HEK293 (cell line): ENCODE measurements around the gene CAMK2N2.

Source experiments
- CTCF ChIA-PET: fragments of 350-600 bp; formaldehyde crosslinking; extraction: SDS; loops from one replicate; lab custom pipeline; 2021; ENCODE audit warnings: antibody characterized with exemption; lab: Yijun Ruan, JAX
- POLR2A ChIA-PET: fragments of 300-600 bp; formaldehyde crosslinking; extraction: SDS; loops from one replicate; lab custom pipeline; 2020; ENCODE audit warnings: antibody characterized with exemption, inconsistent platforms; lab: Yijun Ruan, JAX
- H3K27ac ChIP-seq: fragments of 200-500 bp; sonication (Bioruptor generic); 2 replicates; pipeline ENCODE4 v1.5.1; 2014; ENCODE audit warnings: low read depth, low read length, control low read depth, inconsistent platforms; ENCODE audit errors: extremely low read depth
- H3K36me3 ChIP-seq, 2 experiments: fragments of 200-500 bp in 1 of 2; sonication (Bioruptor generic) in 1 of 2; 1 replicate in 1 of 2; 2 replicates in 1 of 2; pipeline ENCODE4 v1.5.1; 2014 to 2017; ENCODE audit warnings: inconsistent platforms in 2 of 2, low read length in 2 of 2; ENCODE audit not compliant: control insufficient read depth in 2 of 2, insufficient read depth in 1 of 2
- H3K4me1 ChIP-seq: fragments of 200-500 bp; sonication (Bioruptor generic); 2 replicates; pipeline ENCODE4 v1.5.1; 2014; ENCODE audit warnings: mild to moderate bottlenecking, low read length, inconsistent platforms; ENCODE audit not compliant: control insufficient read depth, insufficient read depth
- H3K4me3 ChIP-seq: 2 replicates; pipeline ENCODE4 v1.5.1; 2011; ENCODE audit warnings: low read depth, mild to moderate bottlenecking, control low read depth, low read length, moderate library complexity
- H3K9me3 ChIP-seq: fragments of 200-500 bp; sonication (Bioruptor generic); 2 replicates; pipeline ENCODE4 v1.5.1; 2014; ENCODE audit warnings: low read depth, low read length, inconsistent platforms; ENCODE audit not compliant: control insufficient read depth, insufficient read depth
- BCL11A ChIP-seq: fragments of 450-650 bp; formaldehyde crosslinking; IDR thresholded peaks from 2 replicates; pipeline ENCODE4 v1.5.1; 2016; ENCODE audit warnings: low read depth, missing biosample characterization, missing genetic modification characterization
- ELK4 ChIP-seq: IDR thresholded peaks from 2 replicates; pipeline ENCODE4 v1.6.1; 2011; ENCODE audit warnings: mild to moderate bottlenecking, low read depth, low read length, borderline replicate concordance
- FEZF1 ChIP-seq: fragments of 450-650 bp; formaldehyde crosslinking; IDR thresholded peaks from 2 replicates; pipeline ENCODE4 v1.5.1; 2016; ENCODE audit warnings: missing biosample characterization, missing genetic modification characterization
- KLF1 ChIP-seq: fragments of 450-650 bp; formaldehyde crosslinking; IDR thresholded peaks from 2 replicates; pipeline ENCODE4 v1.5.1; 2016; ENCODE audit warnings: missing biosample characterization, missing genetic modification characterization
- KLF9 ChIP-seq: fragments of 450-650 bp; formaldehyde crosslinking; IDR thresholded peaks from 2 replicates; pipeline ENCODE4 v1.5.1; 2016; ENCODE audit warnings: missing biosample characterization, missing genetic modification characterization, low read depth
- MEIS1 ChIP-seq: sonication (generic); formaldehyde crosslinking; IDR thresholded peaks from 2 replicates; pipeline ENCODE4 v1.8.1; 2022; ENCODE audit warnings: missing genetic modification reagents, mild to moderate bottlenecking, borderline replicate concordance
- PBX3 ChIP-seq: sonication (generic); formaldehyde crosslinking; IDR thresholded peaks from 2 replicates; pipeline ENCODE4 v1.8.1; 2022; ENCODE audit warnings: mild to moderate bottlenecking, moderate library complexity, missing genetic modification reagents
- PRDM2 ChIP-seq: fragments of 450-650 bp; formaldehyde crosslinking; IDR thresholded peaks from 2 replicates; pipeline ENCODE4 v1.5.1; 2016; ENCODE audit warnings: missing biosample characterization, missing genetic modification characterization, borderline replicate concordance
- YY1 ChIP-seq: fragments of 450-650 bp; formaldehyde crosslinking; IDR thresholded peaks from 2 replicates; pipeline ENCODE4 v1.5.1; 2018; ENCODE audit warnings: missing biosample characterization, missing genetic modification characterization
- ZFHX2 ChIP-seq: fragments of 450-650 bp; formaldehyde crosslinking; conservative IDR thresholded peaks from 2 replicates; pipeline ENCODE4 v1.5.1; 2016; ENCODE audit warnings: missing biosample characterization, missing genetic modification characterization
- ZFP41 ChIP-seq: fragments of 450-650 bp; formaldehyde crosslinking; IDR thresholded peaks from 2 replicates; pipeline ENCODE4 v1.5.1; 2016; ENCODE audit warnings: missing biosample characterization, missing genetic modification characterization, borderline replicate concordance
- ZNF132 ChIP-seq: fragments of 450-650 bp; formaldehyde crosslinking; IDR thresholded peaks from 2 replicates; pipeline ENCODE4 v1.5.1; 2017; ENCODE audit warnings: missing biosample characterization, missing genetic modification characterization, borderline replicate concordance
- ZNF221 ChIP-seq: fragments of 450-650 bp; formaldehyde crosslinking; IDR thresholded peaks from 2 replicates; pipeline ENCODE4 v1.5.1; 2017; ENCODE audit warnings: missing biosample characterization, missing genetic modification characterization, borderline replicate concordance
- ZNF248 ChIP-seq: fragments of 450-650 bp; formaldehyde crosslinking; IDR thresholded peaks from 2 replicates; pipeline ENCODE4 v1.5.1; 2017; ENCODE audit warnings: missing biosample characterization, missing genetic modification characterization
- ZNF501 ChIP-seq: fragments of 450-650 bp; formaldehyde crosslinking; IDR thresholded peaks from 2 replicates; pipeline ENCODE4 v1.5.1; 2016; ENCODE audit warnings: missing biosample characterization, missing genetic modification characterization
- ZNF529 ChIP-seq: fragments of 450-650 bp; formaldehyde crosslinking; IDR thresholded peaks from 2 replicates; pipeline ENCODE4 v1.5.1; 2017; ENCODE audit warnings: missing genetic modification characterization, missing biosample characterization; ENCODE audit not compliant: insufficient replicate concordance
- ZNF571 ChIP-seq: fragments of 450-650 bp; formaldehyde crosslinking; IDR thresholded peaks from 2 replicates; pipeline ENCODE4 v1.5.0; 2017; ENCODE audit warnings: missing biosample characterization, missing genetic modification characterization
- ZNF626 ChIP-seq: fragments of 450-650 bp; sonication (Bioruptor Pico); formaldehyde crosslinking; IDR thresholded peaks from 2 replicates; pipeline ENCODE4 v1.5.1; 2018; ENCODE audit warnings: missing biosample characterization, missing genetic modification characterization, inconsistent platforms
- ZNF654 ChIP-seq: fragments of 450-650 bp; formaldehyde crosslinking; IDR thresholded peaks from 2 replicates; pipeline ENCODE4 v1.5.1; 2016; ENCODE audit warnings: low read depth, missing biosample characterization, missing genetic modification characterization
- ZNF664 ChIP-seq: fragments of 450-650 bp; formaldehyde crosslinking; IDR thresholded peaks from 2 replicates; pipeline ENCODE4 v1.5.1; 2016; ENCODE audit warnings: missing biosample characterization, missing genetic modification characterization
- TF ChIP-seq, protein P1 (sequence below): fragments of 450-650 bp; formaldehyde crosslinking; IDR thresholded peaks from 2 replicates; pipeline ENCODE4 v1.5.1; 2016; ENCODE audit warnings: missing biosample characterization, missing genetic modification characterization, borderline replicate concordance

Gene CAMK2N2

DNA sequence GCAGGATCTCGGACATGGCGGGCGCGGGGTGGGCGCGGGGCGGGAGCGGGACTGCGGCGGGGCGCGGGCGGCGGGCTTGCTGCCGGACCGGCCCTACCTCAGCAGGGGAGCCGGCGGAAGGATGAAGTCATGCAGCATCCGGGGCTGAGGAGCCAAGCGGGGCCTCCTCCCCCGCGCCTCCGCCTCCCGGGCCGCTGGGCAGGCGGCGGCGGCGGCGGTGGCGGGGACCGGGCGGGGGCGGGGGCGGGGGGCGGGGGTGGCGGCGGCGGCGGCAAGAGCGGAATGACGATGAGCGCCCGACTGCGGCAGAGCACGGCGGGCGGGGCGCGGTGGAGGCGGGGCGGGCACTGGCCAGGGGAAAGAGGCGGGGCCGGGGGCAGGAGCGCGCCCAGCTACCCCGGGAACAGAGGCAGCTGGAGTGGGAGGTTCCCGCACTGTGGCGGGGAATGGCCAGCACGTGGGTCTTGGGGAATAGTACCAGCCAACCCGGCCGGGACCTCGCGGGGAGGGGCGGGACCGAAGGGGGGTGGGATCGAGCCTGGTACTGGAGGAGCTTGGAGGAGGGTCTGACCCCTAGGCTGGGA, at the start of gene CAMK2N2 (continued):
- TF ChIP-seq ELK4 (no peak), ZNF571 (tag by site-specific recombination) (no peak), ZFP41 (tag by site-specific recombination) (no peak), ZFHX2 (tag by site-specific recombination) (no peak; the same call in 1 of the 2 replicates), ZNF664 (no peak), KLF9 (tag by site-specific recombination) (no peak; the same call in 1 of the 2 replicates), PRDM2 (tag by site-specific recombination) (no peak), ZNF529 (tag by site-specific recombination) (no peak)
- TF ChIP-seq, protein P1, sequence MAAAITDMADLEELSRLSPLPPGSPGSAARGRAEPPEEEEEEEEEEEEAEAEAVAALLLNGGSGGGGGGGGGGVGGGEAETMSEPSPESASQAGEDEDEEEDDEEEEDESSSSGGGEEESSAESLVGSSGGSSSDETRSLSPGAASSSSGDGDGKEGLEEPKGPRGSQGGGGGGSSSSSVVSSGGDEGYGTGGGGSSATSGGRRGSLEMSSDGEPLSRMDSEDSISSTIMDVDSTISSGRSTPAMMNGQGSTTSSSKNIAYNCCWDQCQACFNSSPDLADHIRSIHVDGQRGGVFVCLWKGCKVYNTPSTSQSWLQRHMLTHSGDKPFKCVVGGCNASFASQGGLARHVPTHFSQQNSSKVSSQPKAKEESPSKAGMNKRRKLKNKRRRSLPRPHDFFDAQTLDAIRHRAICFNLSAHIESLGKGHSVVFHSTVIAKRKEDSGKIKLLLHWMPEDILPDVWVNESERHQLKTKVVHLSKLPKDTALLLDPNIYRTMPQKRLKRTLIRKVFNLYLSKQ (tag by site-specific recombination), result no peak

DNA sequence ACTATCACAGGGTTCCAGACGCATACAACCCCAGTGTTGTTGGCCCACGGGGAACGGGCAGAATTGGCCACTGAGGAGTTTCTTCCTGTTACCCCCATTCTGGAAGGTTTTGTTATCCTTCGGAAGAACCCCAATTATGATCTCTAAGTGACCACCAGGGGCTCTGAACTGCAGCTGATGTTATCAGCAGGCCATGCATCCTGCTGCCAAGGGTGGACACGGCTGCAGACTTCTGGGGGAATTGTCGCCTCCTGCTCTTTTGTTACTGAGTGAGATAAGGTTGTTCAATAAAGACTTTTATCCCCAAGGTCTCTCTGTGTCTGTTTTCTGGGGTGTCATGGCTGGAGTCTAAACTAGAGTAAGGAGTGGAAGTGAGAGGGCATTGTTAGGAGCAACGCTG, 47.4 kb upstream of the CAMK2N2 start:
- CTCF ChIA-PET, result interaction anchor here (0.6 kb wide), 1 partner anchor 13 kb away, joined by 3 read pairs; no protein-coding TSS in a partner anchor
- H3K4me1 ChIP-seq, result no peaks in the 10 kb centered on the region
- TF ChIP-seq PBX3 (CRISPR knock-in tag) (no peak), ZNF626 (tag by site-specific recombination) (no peak), YY1 (tag by site-specific recombination) (no peak), BCL11A (tag by site-specific recombination) (no peak), ZNF221 (tag by site-specific recombination) (no peak), ZNF132 (tag by site-specific recombination) (no peak), MEIS1 (no peak), FEZF1 (tag by site-specific recombination) (no peak), KLF1 (tag by site-specific recombination) (no peak), ZNF501 (no peak), ZNF654 (tag by site-specific recombination) (no peak), ZNF248 (no peak)
- TF ChIP-seq, all 188 proteins: peak for 0
- H3K27ac ChIP-seq, result no peak overlapping the region
- H3K36me3 ChIP-seq, result peaks cover 0 to 59% of the 10 kb centered on the region in 2 experiments; a peak in 2 of 3 replicates
- no peak overlapping the region for H3K4me3 ChIP-seq
- POLR2A ChIA-PET, result no interaction called here
- H3K9me3 ChIP-seq, result no peaks in the 10 kb centered on the region
